Measurements from ENCODE around the gene MMUT.

- TF ChIP-seq, protein P1, sequence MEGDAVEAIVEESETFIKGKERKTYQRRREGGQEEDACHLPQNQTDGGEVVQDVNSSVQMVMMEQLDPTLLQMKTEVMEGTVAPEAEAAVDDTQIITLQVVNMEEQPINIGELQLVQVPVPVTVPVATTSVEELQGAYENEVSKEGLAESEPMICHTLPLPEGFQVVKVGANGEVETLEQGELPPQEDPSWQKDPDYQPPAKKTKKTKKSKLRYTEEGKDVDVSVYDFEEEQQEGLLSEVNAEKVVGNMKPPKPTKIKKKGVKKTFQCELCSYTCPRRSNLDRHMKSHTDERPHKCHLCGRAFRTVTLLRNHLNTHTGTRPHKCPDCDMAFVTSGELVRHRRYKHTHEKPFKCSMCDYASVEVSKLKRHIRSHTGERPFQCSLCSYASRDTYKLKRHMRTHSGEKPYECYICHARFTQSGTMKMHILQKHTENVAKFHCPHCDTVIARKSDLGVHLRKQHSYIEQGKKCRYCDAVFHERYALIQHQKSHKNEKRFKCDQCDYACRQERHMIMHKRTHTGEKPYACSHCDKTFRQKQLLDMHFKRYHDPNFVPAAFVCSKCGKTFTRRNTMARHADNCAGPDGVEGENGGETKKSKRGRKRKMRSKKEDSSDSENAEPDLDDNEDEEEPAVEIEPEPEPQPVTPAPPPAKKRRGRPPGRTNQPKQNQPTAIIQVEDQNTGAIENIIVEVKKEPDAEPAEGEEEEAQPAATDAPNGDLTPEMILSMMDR (IDR thresholded peaks at IDR 0.05): no peak
- TF ChIP-seq POLR2A (IDR thresholded peaks at IDR 0.05): no peak
These were observed 27.6 kb upstream of the MMUT start for GRCh38 chr6:49490633-49491032.

All from testis (tissue), 2 donors.